ENCODE results near the gene FNDC3B.
A peak's percentile ranks its signal among the peaks of the same experiment; 100 is the strongest.
"Not testable (repeated sequence)": the region's sequence is repeated elsewhere in the genome, so short reads cannot be mapped to it uniquely, and the experiment has no call there.

Gene FNDC3B

GRCh38 chr3:172246107-172246844 lies 206.9 kb downstream of the FNDC3B start:
- DNase-seq, result no peak

GRCh38 chr3:172247525-172248274 lies 208.3 kb downstream of the FNDC3B start:
- no peak for DNase-seq

- DNase-seq, result no peak
These were observed 209.7 kb downstream of the FNDC3B start for GRCh38 chr3:172249039-172249438.

- no peak for DNase-seq
These were observed 211.8 kb downstream of the FNDC3B start for GRCh38 chr3:172251211-172251610.

GRCh38 chr3:172253200-172253599 lies 213.8 kb downstream of the FNDC3B start:
- DNase-seq, result no peak

GRCh38 chr3:172254542-172254941 lies 215.2 kb downstream of the FNDC3B start:
- DNase-seq, result no peak

GRCh38 chr3:172255321-172255720 lies 215.9 kb downstream of the FNDC3B start:
- not testable (repeated sequence) for DNase-seq

- peak in 1 of 2 donors; percentile 35 for DNase-seq
These were observed 216.8 kb downstream of the FNDC3B start for GRCh38 chr3:172256101-172256734.

GRCh38 chr3:172257648-172258400 lies 218.4 kb downstream of the FNDC3B start:
- no peak for DNase-seq

- DNase-seq, result no peak
These were observed 219.2 kb downstream of the FNDC3B start for GRCh38 chr3:172258624-172259023.

GRCh38 chr3:172259111-172259541 lies 219.7 kb downstream of the FNDC3B start:
- DNase-seq, result no peak

- DNase-seq, result no peak
These were observed 220.4 kb downstream of the FNDC3B start for GRCh38 chr3:172259726-172260248.

- DNase-seq, result no peak
These were observed 221.0 kb downstream of the FNDC3B start for GRCh38 chr3:172260381-172260780.

- peak; percentile 33 to 54 for DNase-seq
These were observed 221.7 kb downstream of the FNDC3B start for GRCh38 chr3:172261054-172261453.

- DNase-seq, result peak in 1 of 2 donors; percentile 37
These were observed 223.7 kb downstream of the FNDC3B start for GRCh38 chr3:172262991-172263608.

GRCh38 chr3:172263781-172264486 lies 224.6 kb downstream of the FNDC3B start:
- DNase-seq, result no peak

- DNase-seq, result no peak
These were observed 226.7 kb downstream of the FNDC3B start for GRCh38 chr3:172266103-172266502.

- no peak for DNase-seq
These were observed 229.0 kb downstream of the FNDC3B start for GRCh38 chr3:172268425-172268824.

GRCh38 chr3:172268868-172269267 lies 229.5 kb downstream of the FNDC3B start:
- DNase-seq, result no peak

GRCh38 chr3:172270557-172271166 lies 231.3 kb downstream of the FNDC3B start:
- DNase-seq, result no peak

- no peak for DNase-seq
These were observed 232.1 kb downstream of the FNDC3B start for GRCh38 chr3:172271386-172271976.
